GM12891 (cell line): ENCODE measurements around the gene FSTL4.

Experiments used
- POLR2AphosphoS5 ChIP-seq: IDR thresholded peaks from 2 replicates; pipeline ENCODE4 v1.6.1; 2011; ENCODE audit warnings: low read depth, low read length, control low read depth
- SPI1 ChIP-seq: IDR thresholded peaks from 2 replicates; pipeline ENCODE4 v1.6.1; 2011; ENCODE audit warnings: low read depth, low read length, control low read depth
- TAF1 ChIP-seq: IDR thresholded peaks from 2 replicates; pipeline ENCODE4 v1.6.1; 2011; ENCODE audit warnings: low read depth, low read length, control low read depth

DNA sequence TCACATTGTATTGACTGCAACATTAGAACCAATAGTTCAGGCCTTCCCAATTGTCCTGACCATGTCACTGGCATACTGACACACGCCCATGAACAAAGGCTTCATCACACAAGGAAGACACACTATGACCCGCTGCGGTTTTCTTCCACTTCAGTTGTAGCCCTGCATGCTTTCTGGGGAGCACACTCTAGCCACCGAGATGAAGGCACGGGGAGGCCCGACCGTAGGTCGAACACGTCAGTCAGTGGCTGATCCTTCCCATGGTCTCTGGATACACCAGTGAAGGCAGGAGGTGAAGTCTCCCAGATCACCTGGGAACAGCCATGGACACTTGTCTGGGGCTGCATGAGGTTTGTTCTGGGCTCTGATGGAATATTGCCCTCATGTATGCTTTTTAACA is 224.7 kb downstream of the FSTL4 start:
- TF ChIP-seq TAF1: no peak
- no peak for TF ChIP-seq SPI1
- TF ChIP-seq POLR2AphosphoS5: no peak
